SK-N-DZ (cell line): Measurements from ENCODE around the gene TBX15.
"Not testable (repeated sequence)": the region's sequence is repeated elsewhere in the genome, so short reads cannot be mapped to it uniquely, and the experiment has no call there.

Experiments used
- DNase-seq: peaks from one replicate; pipeline ENCODE4 v3.0.0-alpha.2; 2015; ENCODE audit warnings: low spot score

Gene TBX15

GRCh38 chr1:118960026-118960561 lies 28.0 kb downstream of the TBX15 start:
- DNase-seq: no peak

GRCh38 chr1:118958937-118959631 lies 29.1 kb downstream of the TBX15 start:
- DNase-seq: no peak

- no peak for DNase-seq
These were observed 30.0 kb downstream of the TBX15 start for GRCh38 chr1:118958140-118958539.

GRCh38 chr1:118957579-118957978 lies 30.6 kb downstream of the TBX15 start:
- DNase-seq: not testable (repeated sequence)

GRCh38 chr1:118954301-118954905 lies 33.7 kb downstream of the TBX15 start:
- DNase-seq: no peak

GRCh38 chr1:118951270-118951936 lies 36.7 kb downstream of the TBX15 start:
- DNase-seq: no peak

GRCh38 chr1:118949315-118949714 lies 38.8 kb downstream of the TBX15 start:
- no peak for DNase-seq

GRCh38 chr1:118948846-118949245 lies 39.3 kb downstream of the TBX15 start:
- DNase-seq: no peak

GRCh38 chr1:118948351-118948750 lies 39.8 kb downstream of the TBX15 start:
- DNase-seq: no peak

GRCh38 chr1:118947790-118948189 lies 40.4 kb downstream of the TBX15 start:
- no peak for DNase-seq

- DNase-seq: no peak
These were observed 41.0 kb downstream of the TBX15 start for GRCh38 chr1:118947003-118947765.

GRCh38 chr1:118945489-118945888 lies 42.7 kb downstream of the TBX15 start:
- DNase-seq: no peak

- DNase-seq: no peak
These were observed 43.6 kb downstream of the TBX15 start for GRCh38 chr1:118944546-118944945.

- DNase-seq: no peak
These were observed 44.0 kb downstream of the TBX15 start for GRCh38 chr1:118944133-118944532.

- DNase-seq: no peak
These were observed 47.2 kb downstream of the TBX15 start for GRCh38 chr1:118940957-118941356.

- DNase-seq: no peak
These were observed 50.6 kb downstream of the TBX15 start for GRCh38 chr1:118937413-118938072.

GRCh38 chr1:118934706-118935105 lies 53.4 kb downstream of the TBX15 start:
- DNase-seq: no peak

- DNase-seq: no peak
These were observed 54.9 kb downstream of the TBX15 start for GRCh38 chr1:118933051-118933781.

GRCh38 chr1:118931876-118932275 lies 56.3 kb downstream of the TBX15 start:
- DNase-seq: no peak

GRCh38 chr1:118928739-118929554 lies 59.2 kb downstream of the TBX15 start:
- no peak for DNase-seq
